ENCODE results near the gene KLK10. TPM values are rescaled to one million over a fixed set of nuclear protein-coding genes. Genes with fewer than 3 reads are reported as not detected.

Gene KLK10
- total RNA-seq, 1 experiment from 2014 or later, result 33.6 TPM

GRCh38 chr19:51002542-51003311 lies 16.8 kb downstream of the KLK10 start:
- ChIA-PET CTCF (interaction anchor here (0.7 to 3.4 kb wide), 9 partner anchors 15 to 333 kb away, joined by 3 to 71 read pairs (median 4); partner anchors contain the start of gene KLK10), RAD21 (ENCODE audit: low non-redundant PET in 1 of 2, low total read pairs in 2 of 2, uncharacterized antibody in 2 of 2, unreplicated experiment in 2 of 2) (interaction anchor here in 1 of 2 experiments (1.1 to 2.1 kb wide), 2 partner anchors 14 to 67 kb away, joined by 4 to 14 read pairs; no protein-coding TSS in a partner anchor), POLR2A (interaction anchor here (0.7 to 2.6 kb wide), 7 partner anchors 9 to 63 kb away, joined by 3 to 49 read pairs (median 4); partner anchors contain the start of genes KLK10, KLK6 and KLK7)
- peak; percentile 86 for ATAC-seq
- Histone ChIP-seq H3K27me3 (ENCODE audit: insufficient read depth, low read length) (no peaks in the 10 kb centered on the region), H3K9me2 (ENCODE audit: insufficient read depth) (no peaks in the 10 kb centered on the region), H2AFZ (ENCODE audit: low read depth, low read length, poor library complexity, severe bottlenecking) (no peak overlapping the region), H3K27ac (ENCODE audit: low read depth, low read length) (peak overlapping the region; percentile 77), H3K79me2 (ENCODE audit: insufficient read depth, low read length) (peaks cover 11% of the 10 kb centered on the region; the same call in 1 of the 2 replicates), H4K20me1 (ENCODE audit: insufficient read depth) (no peaks in the 10 kb centered on the region), H3K4me2 (ENCODE audit: low read length) (peak overlapping the region; percentile 100), H3K9ac (ENCODE audit: low read length) (peak overlapping the region; percentile 91), H3K4me1 (ENCODE audit: control insufficient read depth in 1 of 2, insufficient read depth in 2 of 2, low read length in 2 of 2) (peaks cover 16 to 36% of the 10 kb centered on the region in 2 experiments), H3K4me3 (replicated peaks in 1 of 2; ENCODE audit: low read depth in 1 of 2, low read length in 2 of 2) (peak overlapping the region; percentile 78 to 88), H3K9me3 (ENCODE audit: control insufficient read depth in 1 of 2, insufficient read depth in 1 of 2, low read depth in 1 of 2, low read length in 2 of 2) (no peaks in the 10 kb centered on the region), H3K36me3 (ENCODE audit: control insufficient read depth in 1 of 2, insufficient read depth in 2 of 2, low read length in 2 of 2) (peaks cover 0 to 6% of the 10 kb centered on the region in 2 experiments; a peak in 1 of 4 replicates)
- peak; percentile 99 for DNase-seq (ENCODE audit: low read depth, low spot score)
- intact Hi-C loops (cut with micrococcal nuclease), result loop anchor here (5.0 kb wide), 1 partner anchor 35 kb away; the partner anchor contains the start of gene KLK6
- peak; percentile 81 for TF ChIP-seq POLR2AphosphoS5 (IDR thresholded peaks at IDR 0.05; ENCODE audit: low read depth, low read length)
- peak; percentile 54 for TF ChIP-seq ZBTB33 (IDR thresholded peaks at IDR 0.05; ENCODE audit: extremely low read depth, insufficient replicate concordance, low read length)
- peak; percentile 72 for TF ChIP-seq EGR1 (IDR thresholded peaks at IDR 0.05; ENCODE audit: low read depth)
- TF ChIP-seq ZFX (IDR thresholded peaks at IDR 0.05), result no peak
- no peak for TF ChIP-seq FOSL1 (IDR thresholded peaks at IDR 0.05; ENCODE audit: low read depth)
- no peak for TF ChIP-seq RAD21 (IDR thresholded peaks at IDR 0.05; ENCODE audit: low read depth)
- no peak for TF ChIP-seq ATF3 (IDR thresholded peaks at IDR 0.05)
- TF ChIP-seq SP1 (IDR thresholded peaks at IDR 0.05; ENCODE audit: low read depth), result peak; percentile 61
- TF ChIP-seq EZH2 (IDR thresholded peaks at IDR 0.05), result no peak
- peak; percentile 65; the same call in 1 of the 2 replicates for TF ChIP-seq MAX (IDR thresholded peaks at IDR 0.05)
- no peak for TF ChIP-seq REST (IDR thresholded peaks at IDR 0.05; ENCODE audit: low read depth)
- TF ChIP-seq ELF1 (IDR thresholded peaks at IDR 0.05; ENCODE audit: borderline replicate concordance, low read depth), result no peak
- no TSS peak for BruUV-seq (replicated peaks)
